ENCODE data around the gene ARID5A. TPM values are rescaled to one million over a fixed set of nuclear protein-coding genes. Genes with fewer than 3 reads are reported as not detected.

The ARID5A gene
- total and polyA plus RNA-seq, 2 of the 13 experiments (the other 11 are each of a cell fraction or from before 2014, with no cell fraction given), result 6.0 to 9.5 TPM

DNA sequence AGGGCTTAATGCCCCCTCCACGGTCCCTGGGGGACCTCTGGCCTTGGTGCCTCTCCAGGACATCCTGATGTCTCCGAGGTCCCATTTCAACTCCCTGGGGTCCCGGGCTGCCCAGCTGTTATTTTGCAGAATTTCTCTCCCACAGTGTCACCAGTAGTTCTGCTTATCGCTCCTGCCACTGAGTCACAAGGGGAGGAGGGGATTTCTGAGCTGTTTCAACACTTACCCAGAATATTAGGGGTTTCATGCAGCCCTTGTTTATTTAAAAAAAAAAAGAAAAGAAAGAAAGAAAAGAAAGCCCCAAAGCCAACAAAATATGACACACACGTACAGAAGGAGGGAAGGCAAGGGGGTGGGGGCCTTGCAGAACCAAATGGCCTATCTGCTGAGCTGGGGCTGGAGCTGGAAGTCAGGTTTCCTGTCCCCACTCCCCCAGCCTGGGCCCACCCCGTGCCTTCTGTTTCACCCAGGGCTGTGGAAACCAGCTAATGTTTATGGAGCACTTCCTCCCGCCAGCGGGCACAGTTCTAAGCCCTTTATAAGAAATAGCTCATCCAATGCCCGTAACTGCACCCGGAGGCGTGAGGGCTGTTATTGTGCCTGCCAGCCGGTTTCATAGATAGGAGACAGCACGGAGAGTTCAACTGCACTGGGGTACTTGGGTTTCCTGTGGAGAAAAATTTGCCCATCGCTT lies 8.4 kb upstream of the ARID5A start (continued):
- TF ChIP-seq DZIP1 (CRISPR knock-in tag; IDR thresholded peaks at IDR 0.05) (no peak), STAG1 (CRISPR knock-in tag; IDR thresholded peaks at IDR 0.05) (no peak), ATF1 (CRISPR knock-in tag; IDR thresholded peaks at IDR 0.05) (no peak), FLYWCH1 (CRISPR knock-in tag; IDR thresholded peaks at IDR 0.05) (no peak), ZNF567 (CRISPR knock-in tag; IDR thresholded peaks at IDR 0.05; ENCODE audit: borderline replicate concordance) (no peak), CSRNP1 (CRISPR knock-in tag; IDR thresholded peaks at IDR 0.05) (no peak), ZNF282 (IDR thresholded peaks at IDR 0.05; ENCODE audit: partially characterized antibody) (no peak), IRF2 (CRISPR knock-in tag; IDR thresholded peaks at IDR 0.05) (no peak), MTF2 (CRISPR knock-in tag; IDR thresholded peaks at IDR 0.05; ENCODE audit: borderline replicate concordance) (no peak), TIGD3 (CRISPR knock-in tag; IDR thresholded peaks at IDR 0.05; ENCODE audit: borderline replicate concordance) (no peak), SIX4 (CRISPR knock-in tag; IDR thresholded peaks at IDR 0.05) (no peak)
- TF ChIP-seq, protein P1, sequence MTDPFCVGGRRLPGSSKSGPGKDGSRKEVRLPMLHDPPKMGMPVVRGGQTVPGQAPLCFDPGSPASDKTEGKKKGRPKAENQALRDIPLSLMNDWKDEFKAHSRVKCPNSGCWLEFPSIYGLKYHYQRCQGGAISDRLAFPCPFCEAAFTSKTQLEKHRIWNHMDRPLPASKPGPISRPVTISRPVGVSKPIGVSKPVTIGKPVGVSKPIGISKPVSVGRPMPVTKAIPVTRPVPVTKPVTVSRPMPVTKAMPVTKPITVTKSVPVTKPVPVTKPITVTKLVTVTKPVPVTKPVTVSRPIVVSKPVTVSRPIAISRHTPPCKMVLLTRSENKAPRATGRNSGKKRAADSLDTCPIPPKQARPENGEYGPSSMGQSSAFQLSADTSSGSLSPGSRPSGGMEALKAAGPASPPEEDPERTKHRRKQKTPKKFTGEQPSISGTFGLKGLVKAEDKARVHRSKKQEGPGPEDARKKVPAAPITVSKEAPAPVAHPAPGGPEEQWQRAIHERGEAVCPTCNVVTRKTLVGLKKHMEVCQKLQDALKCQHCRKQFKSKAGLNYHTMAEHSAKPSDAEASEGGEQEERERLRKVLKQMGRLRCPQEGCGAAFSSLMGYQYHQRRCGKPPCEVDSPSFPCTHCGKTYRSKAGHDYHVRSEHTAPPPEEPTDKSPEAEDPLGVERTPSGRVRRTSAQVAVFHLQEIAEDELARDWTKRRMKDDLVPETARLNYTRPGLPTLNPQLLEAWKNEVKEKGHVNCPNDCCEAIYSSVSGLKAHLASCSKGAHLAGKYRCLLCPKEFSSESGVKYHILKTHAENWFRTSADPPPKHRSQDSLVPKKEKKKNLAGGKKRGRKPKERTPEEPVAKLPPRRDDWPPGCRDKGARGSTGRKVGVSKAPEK (CRISPR knock-in tag; IDR thresholded peaks at IDR 0.05; ENCODE audit: borderline replicate concordance), result no peak
